HG02938 (cell line): ENCODE measurements around the gene NR2F2.

Source experiments
- ATAC-seq: cut with Tn5 transposase; IDR thresholded peaks from one replicate; pipeline ENCODE4 v1.9.1; 2021; ENCODE audit warnings: mild to moderate bottlenecking, moderate library complexity; ENCODE audit not compliant: unreplicated experiment

NR2F2 gene

GRCh38 chr15:96352604-96353405 lies 22.3 kb downstream of the NR2F2 start:
- ATAC-seq: no peak

GRCh38 chr15:96353416-96353929 lies 23.0 kb downstream of the NR2F2 start:
- ATAC-seq: no peak

GRCh38 chr15:96353930-96354730 lies 23.6 kb downstream of the NR2F2 start:
- no peak for ATAC-seq

DNA sequence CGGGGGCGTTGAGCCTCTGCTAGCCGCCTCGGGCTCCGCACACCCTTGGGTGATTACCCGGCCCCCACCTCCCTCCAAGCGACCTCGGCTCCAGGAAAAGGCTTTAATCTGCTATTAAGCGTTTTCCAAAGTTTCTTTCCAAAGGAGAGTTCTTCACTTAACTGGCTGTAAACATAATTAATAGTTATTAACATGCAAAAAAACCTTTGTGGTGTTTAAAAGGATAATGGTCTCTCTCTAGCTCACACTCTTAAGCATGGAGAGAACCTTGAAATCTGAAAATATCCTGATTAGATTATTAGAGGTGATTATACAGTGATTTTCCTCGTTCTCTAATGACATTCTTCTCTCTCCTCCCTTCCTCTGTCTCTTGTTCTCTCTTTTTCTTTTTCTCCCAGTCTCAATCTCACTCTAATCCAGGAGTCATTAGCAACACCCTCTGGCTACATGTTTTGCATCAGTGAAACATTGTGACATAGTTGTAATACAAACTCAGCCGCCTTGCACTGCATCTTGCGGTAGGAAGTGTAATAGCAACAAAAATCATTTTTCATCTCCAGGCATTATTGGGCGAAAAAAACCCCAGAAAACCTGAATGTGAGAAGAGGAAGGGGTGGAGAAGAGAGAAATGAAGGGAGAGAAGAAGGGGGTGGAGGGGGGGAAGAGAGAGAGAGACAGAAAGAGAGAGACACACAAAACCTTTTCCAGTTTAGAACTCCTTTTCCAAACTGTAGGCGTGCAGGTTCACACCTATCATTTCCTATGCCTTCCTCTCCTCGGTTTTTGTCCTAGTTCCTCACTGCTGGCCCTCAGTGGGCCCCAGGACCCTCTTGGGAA lies 24.4 kb downstream of the NR2F2 start:
- ATAC-seq: no peak

DNA sequence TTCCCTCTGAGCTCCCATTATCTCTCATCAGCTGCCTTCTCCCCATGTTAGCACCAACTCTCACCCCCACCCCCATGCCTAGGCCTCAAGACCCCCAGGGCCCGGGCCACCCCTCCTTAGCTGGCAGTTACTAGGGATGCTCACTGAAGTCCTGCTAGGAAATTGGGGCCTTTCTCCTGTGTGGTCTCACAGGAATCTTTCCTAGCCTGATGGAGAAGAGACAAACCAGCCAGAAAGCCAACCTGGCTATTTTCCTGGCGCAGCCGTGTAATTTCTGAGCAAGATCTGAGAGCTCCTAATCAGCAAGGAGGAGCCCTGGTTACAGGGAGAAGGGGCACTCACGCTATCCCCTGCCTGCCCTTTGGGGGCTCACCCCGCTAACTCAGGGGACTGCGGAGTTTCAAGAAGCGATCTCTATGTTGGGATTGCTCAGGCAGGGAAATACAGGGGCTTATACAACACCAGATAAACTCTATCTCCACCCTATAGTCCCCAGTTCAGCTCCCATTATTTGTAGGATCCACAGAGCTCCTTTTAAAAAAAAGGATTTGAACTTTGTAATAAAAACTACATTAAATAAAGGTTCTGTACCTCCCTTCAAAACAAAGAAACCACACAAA lies 25.2 kb downstream of the NR2F2 start:
- no peak for ATAC-seq

GRCh38 chr15:96356494-96357455 lies 26.3 kb downstream of the NR2F2 start:
- ATAC-seq: peak; percentile 53

GRCh38 chr15:96358001-96358801 lies 27.7 kb downstream of the NR2F2 start:
- ATAC-seq: no peak

DNA sequence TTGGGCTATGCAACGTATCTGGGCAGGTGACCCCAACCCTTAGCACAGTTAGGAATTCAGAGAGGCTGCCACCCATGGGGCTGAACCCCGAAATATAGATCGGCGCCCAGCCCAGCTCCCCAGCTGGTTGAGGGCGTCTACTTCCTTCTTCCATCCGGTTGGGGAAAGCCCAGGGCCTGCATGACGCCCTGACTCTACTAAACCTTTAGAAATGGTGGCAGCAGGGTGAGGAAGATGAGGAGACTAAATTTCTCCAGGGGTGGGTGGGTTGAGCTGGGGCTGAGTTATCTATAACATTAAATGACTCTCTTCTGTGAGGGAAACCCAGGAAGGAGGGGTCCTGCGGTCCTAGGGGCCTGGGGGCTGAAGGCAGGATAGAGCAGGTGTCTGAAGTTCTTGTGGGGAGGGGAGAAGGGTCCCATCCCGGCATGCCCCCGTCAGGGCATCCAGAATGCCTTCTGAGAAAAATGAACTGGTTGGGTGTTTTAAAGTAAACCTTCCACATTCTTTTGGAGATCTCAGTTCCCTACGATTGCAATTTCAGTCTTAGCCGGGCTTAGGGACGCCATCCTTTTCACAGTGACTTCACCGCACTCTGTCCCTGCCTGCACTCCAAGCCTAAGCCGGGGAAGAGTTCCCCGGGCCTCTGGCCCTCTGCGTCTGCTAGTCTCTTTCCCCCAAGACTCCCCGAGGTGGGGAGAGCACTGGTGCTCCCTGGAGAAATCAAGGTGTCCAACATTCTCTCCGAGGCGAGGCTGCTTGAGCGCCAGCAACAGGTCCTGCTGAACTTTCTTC lies 28.5 kb downstream of the NR2F2 start:
- ATAC-seq: no peak

DNA sequence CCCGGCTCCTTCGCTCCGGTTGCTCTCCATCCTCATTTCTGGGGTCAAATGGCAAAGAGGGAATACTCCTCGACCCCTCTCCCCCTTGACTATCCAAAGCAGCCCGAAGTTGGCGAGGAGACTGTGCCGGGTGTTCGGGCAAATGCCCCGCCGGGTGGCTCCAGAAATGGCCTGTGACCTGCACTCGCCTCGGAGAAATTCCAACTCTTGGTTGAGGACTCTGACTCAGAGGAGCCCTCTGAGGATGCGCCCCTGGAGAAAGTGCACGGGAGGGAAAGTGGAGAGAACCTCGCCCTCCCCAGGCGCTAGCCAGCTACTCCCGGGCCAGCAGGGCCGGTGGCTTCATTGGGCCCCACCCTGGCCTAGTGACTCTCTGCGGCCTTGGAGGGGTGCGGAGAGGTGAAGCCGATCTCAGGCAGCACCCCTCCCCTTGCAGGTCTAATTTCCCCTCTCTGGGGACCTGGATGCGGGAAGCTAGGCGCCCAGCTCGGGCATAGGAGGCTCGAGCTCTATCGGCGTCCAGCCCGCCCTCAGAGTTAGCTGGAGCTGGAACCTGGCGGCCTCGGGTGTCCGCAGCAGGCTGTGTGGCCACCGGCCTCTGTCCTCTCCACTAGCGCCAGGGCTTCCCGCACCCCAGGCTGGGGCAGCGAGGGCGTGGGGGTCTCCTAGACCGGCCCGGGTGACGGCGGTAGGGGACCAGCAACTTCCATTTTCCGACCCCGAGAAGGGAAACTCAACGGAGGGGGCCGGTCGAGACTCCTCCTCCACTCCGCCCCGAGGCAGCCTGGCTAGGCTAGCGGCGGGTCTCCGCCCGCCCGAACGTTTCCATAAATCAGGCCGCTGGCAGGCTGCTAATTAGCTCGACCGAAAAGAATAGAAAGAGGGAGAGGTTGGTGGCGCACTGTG lies 29.4 kb downstream of the NR2F2 start:
- ATAC-seq: no peak

- ATAC-seq: no peak
These were observed 30.2 kb downstream of the NR2F2 start for GRCh38 chr15:96360581-96361308.

DNA sequence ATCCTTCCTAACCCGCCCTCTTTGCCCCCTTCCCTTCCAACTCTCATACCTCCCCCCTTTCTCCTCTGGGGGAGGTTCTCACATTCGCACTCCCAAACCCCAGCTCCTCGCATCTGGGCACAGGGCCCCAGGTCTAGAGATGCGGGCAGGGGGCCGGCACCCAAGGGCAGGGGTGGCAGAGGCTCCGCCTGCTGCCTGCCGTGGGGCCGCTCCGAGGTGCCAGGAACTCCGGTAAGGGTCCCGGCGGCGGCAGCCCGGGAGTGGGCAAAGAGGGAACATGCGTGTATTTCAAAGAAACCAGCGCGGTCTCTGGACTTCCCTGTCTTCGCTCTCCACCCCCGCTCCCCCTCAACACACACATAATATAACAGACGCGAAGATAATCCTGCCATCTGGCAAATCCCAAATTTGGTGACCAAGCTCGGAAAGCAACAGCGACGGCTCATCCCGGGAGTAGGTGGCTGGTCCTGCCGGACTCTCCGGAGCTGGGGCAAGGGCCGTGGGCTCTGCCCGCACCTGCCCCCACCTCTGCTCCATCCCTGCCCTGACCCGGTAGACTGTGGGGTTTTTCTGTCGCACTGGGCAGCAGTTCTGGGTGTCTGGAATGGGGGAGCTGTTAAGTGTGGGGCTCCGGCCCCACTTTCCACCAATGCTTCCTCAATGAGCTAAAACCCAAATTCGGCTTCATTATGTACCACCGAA lies 31.0 kb downstream of the NR2F2 start:
- no peak for ATAC-seq

DNA sequence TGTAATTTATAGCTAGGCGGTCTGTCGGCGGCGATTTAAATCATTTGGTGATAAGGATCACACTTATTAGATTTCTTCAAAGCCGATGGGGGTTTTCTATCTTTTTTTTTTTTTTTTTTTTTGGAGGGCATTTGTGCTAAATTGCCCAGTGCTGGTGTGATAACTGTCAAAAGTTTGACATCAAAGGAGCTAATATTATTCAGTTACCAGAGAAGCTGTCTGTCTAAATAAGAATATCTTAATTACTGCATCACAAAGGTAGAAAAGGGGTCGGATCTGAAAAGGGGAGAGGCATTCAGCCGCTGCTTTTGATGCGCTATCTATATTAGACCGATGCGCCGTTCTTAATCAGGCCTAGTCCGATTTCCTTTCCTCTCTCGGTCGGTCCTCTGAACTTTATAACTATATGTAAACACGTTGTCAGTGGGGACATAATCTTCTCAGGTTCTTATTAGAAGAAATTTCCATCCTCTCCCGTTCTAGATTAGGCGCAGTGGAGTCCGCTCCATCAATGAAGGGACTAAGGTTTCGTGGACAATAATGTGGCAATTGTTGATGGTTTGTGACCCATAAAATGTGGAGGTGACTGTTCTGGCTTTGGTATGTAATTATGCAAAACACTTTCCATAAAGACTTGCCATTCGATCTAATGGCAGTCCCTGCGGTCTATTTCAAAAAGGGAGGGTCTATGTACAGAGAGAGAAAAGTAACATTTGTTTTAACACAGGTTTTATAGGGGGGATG lies 31.7 kb downstream of the NR2F2 start:
- no peak for ATAC-seq

DNA sequence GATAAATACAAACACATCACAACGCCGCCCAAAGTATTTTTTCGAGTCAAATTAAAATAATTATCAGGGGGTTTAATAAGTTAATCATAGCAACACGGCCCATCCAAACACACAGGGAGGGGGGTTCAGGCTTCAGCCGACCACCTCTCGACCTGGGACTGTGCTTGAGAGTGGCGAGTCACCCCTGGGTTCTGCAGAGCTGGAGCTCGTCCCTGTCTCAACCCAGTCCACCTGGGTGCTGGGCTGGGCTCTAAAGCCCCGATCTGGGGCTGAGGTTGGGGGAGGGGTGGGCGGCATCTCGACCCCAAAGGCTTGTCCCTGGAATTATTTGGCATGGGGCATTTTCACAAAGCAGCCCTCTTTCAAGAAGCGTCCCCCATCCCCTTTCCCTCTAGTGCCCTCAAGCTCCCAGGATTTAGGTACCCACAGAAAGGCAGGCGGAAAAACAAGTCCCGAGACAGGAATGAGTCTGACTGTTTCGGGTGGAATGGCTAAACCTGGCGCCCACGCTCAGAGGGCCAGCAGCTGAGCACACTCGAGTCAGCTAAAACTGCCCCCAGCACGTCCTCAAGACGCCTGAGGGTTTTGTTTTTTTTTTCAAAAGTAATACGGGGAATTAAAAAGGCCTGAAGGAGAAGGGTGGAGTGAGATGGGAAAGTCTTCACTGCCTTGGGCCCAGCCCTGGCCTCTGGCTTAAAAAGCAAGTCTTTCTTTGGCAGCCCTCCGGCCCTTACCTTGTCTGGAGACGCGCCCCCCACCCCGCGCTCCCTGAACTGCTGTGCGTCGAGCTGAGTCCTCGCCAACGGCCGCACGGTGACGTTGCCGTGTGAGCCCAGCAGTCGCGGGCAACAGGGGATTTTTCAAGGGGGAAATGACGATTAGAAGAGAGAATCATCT lies 32.5 kb downstream of the NR2F2 start:
- no peak for ATAC-seq

DNA sequence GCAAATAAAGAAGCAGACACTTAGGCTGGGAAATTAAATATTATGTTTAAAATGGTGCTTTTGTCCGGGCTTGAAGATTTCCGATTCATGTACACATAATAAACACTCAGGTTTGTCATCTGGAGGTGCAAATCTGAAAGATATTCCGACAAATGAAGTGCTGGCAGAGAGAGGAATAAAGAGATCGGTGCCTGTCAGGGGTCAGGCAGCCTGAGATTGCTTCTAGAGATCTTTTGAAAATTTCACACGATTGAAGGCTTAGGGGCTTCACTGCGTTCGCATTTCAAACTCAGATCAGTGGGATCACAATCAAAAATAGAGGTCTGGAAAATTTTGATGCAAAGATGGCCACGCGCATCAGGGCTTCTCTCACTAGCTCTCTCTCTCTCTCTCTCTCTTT lies 33.2 kb downstream of the NR2F2 start:
- no peak for ATAC-seq
